Effector CD8-positive, alpha-beta T cell (primary cell): ENCODE data around the gene MAN1B1.
"Not testable (repeated sequence)": the region's sequence is repeated elsewhere in the genome, so short reads cannot be mapped to it uniquely, and the experiment has no call there.

Experiments used
- DNase-seq: peaks from one replicate; lab custom pipeline; 2025; lab: John Stamatoyannopoulos, UW

The MAN1B1 gene

GRCh38 chr9:137110147-137110910 lies 23.5 kb downstream of the MAN1B1 start:
- DNase-seq, result no peak

- DNase-seq, result no peak
Observed at GRCh38 chr9:137110911-137111787, 24.4 kb downstream of the MAN1B1 start.

- no peak for DNase-seq
Observed at GRCh38 chr9:137111788-137112563, 25.2 kb downstream of the MAN1B1 start.

- DNase-seq, result no peak
Observed at GRCh38 chr9:137112564-137113384, 26.0 kb downstream of the MAN1B1 start.

GRCh38 chr9:137113385-137114159 lies 26.8 kb downstream of the MAN1B1 start:
- DNase-seq, result no peak

- no peak for DNase-seq
Observed at GRCh38 chr9:137114220-137114612, 27.4 kb downstream of the MAN1B1 start.

- DNase-seq, result peak; percentile 66
Observed at GRCh38 chr9:137114613-137115393, 28.0 kb downstream of the MAN1B1 start, which contains the start of gene DPP7. Gene DPP7 (minus strand): TSS chr9:137114733. CDS start chr9:137114713, 20 bp downstream.

GRCh38 chr9:137115394-137116026 lies 28.7 kb downstream of the MAN1B1 start:
- no peak for DNase-seq

- no peak for DNase-seq
Observed at GRCh38 chr9:137116027-137116507, 29.3 kb downstream of the MAN1B1 start.

GRCh38 chr9:137116728-137117127 lies 29.9 kb downstream of the MAN1B1 start:
- DNase-seq, result no peak

GRCh38 chr9:137117269-137117731 lies 30.5 kb downstream of the MAN1B1 start:
- DNase-seq, result no peak

GRCh38 chr9:137118092-137118603 lies 31.4 kb downstream of the MAN1B1 start:
- not testable (repeated sequence) for DNase-seq

GRCh38 chr9:137121927-137122795 lies 35.4 kb downstream of the MAN1B1 start:
- DNase-seq, result not testable (repeated sequence)

GRCh38 chr9:137122796-137123467 lies 36.1 kb downstream of the MAN1B1 start:
- not testable (repeated sequence) for DNase-seq

- no peak for DNase-seq
Observed at GRCh38 chr9:137123468-137123837, 36.7 kb downstream of the MAN1B1 start.

GRCh38 chr9:137123952-137124462 lies 37.2 kb downstream of the MAN1B1 start:
- DNase-seq, result not testable (repeated sequence)

- no peak for DNase-seq
Observed at GRCh38 chr9:137126786-137127185, 40.0 kb downstream of the MAN1B1 start.
